H1 (cell line): ENCODE measurements around the gene DDX53.

Source experiments
- CEBPB ChIP-seq: IDR thresholded peaks from 2 replicates; pipeline ENCODE4 v1.6.1; 2012; ENCODE audit warnings: low read depth, low read length
- CTCF ChIP-seq, 3 experiments: IDR thresholded peaks; 1 replicate in 2 of 3; 2 replicates in 1 of 3; pipeline versions ENCODE4 v1.5.1 to v1.6.1; 2011; ENCODE audit warnings: low read length in 3 of 3, mild to moderate bottlenecking in 3 of 3, inconsistent platforms in 2 of 3, low read depth in 1 of 3, moderate library complexity in 1 of 3; ENCODE audit not compliant: insufficient read depth in 1 of 3; ENCODE audit errors: control extremely low read depth in 1 of 3
- HDAC2 ChIP-seq, 2 experiments: fragments of 300-600 bp in 1 of 2; sonication (generic) in 1 of 2; IDR thresholded peaks; 2 replicates each; pipeline ENCODE4 v1.6.1; 2011 to 2012; ENCODE audit warnings: low read depth in 2 of 2, low read length in 2 of 2, mild to moderate bottlenecking in 2 of 2, moderate library complexity in 2 of 2, borderline replicate concordance in 1 of 2, inconsistent platforms in 1 of 2
- POLR2A ChIP-seq, 2 experiments: IDR thresholded peaks; 1 replicate in 1 of 2; 2 replicates in 1 of 2; pipeline ENCODE4 v1.6.1; 2011; ENCODE audit warnings: low read depth in 2 of 2, low read length in 2 of 2, mild to moderate bottlenecking in 2 of 2; ENCODE audit errors: control extremely low read depth in 1 of 2
- POLR2AphosphoS5 ChIP-seq: IDR thresholded peaks from 2 replicates; pipeline ENCODE4 v1.6.1; 2011; ENCODE audit warnings: low read depth, low read length
- TF ChIP-seq, protein P1 (sequence below): IDR thresholded peaks from 2 replicates; pipeline ENCODE4 v1.6.1; 2012; ENCODE audit warnings: inconsistent platforms

DNA sequence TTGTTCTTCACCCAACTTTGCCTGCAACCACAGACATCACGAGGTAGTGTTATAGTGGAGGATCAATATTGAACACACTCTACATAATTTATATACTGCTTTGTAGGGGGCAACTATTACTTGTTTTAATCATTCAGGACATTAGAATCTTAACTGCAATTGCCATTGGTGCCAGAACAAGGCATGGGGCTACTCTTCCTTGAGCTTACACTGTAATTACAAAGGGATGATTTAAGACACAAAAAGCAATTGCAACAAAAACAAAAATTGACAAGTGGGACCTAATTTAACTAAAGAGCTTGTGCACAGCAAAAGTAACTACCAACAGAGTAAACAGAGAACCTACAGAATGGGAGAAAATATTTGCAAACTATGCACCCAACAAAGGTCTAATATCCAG is 24.0 kb upstream of the DDX53 start:
- TF ChIP-seq POLR2AphosphoS5 (no peak), HDAC2 (IDR thresholded peaks at IDR 0.05; ENCODE audit: borderline replicate concordance in 1 of 2, low read depth in 2 of 2, low read length in 2 of 2) (no peak), CEBPB (no peak), POLR2A (IDR thresholded peaks at IDR 0.05; ENCODE audit: control extremely low read depth in 1 of 2, low read depth in 2 of 2, low read length in 2 of 2) (no peak), CTCF (IDR thresholded peaks at IDR 0.05; ENCODE audit: control extremely low read depth in 1 of 3, insufficient read depth in 1 of 3, low read depth in 1 of 3, low read length in 3 of 3) (no peak)
- TF ChIP-seq, protein P1, sequence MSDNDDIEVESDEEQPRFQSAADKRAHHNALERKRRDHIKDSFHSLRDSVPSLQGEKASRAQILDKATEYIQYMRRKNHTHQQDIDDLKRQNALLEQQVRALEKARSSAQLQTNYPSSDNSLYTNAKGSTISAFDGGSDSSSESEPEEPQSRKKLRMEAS: no peak
